Spleen (tissue), 13 donors: ENCODE data around the gene AREG. TPM values are rescaled to one million over a fixed set of nuclear protein-coding genes. Genes with fewer than 3 reads are reported as not detected.
"Not testable (repeated sequence)": the region's sequence is repeated elsewhere in the genome, so short reads cannot be mapped to it uniquely, and the experiment has no call there.

ENCODE experiments used
- DNase-seq: peaks from one replicate; pipeline ENCODE4 v3.0.0-alpha.2; 2020
- H3K27ac ChIP-seq, 8 donors: fragments of 200-600 bp; sonication (generic) in 7 of 8; 1 replicate in 4 of 8; 2 replicates in 4 of 8; pipeline versions ENCODE4 v1.5.0 to v1.8.0; 2016 to 2021; ENCODE audit warnings: inconsistent platforms in 4 of 8, mild to moderate bottlenecking in 4 of 8, moderate library complexity in 1 of 8
- H3K27me3 ChIP-seq, 7 donors: fragments of 200-600 bp; sonication (generic) in 6 of 7; replicated peaks in 1 of 7; 1 replicate in 4 of 7; 2 replicates in 3 of 7; pipeline versions ENCODE4 v1.5.0 to v1.8.0; 2016 to 2021; ENCODE audit warnings: inconsistent platforms in 3 of 7, mild to moderate bottlenecking in 1 of 7
- H3K36me3 ChIP-seq, 6 donors: fragments of 200-600 bp; sonication (generic) in 5 of 6; 1 replicate in 4 of 6; 2 replicates in 2 of 6; pipeline versions ENCODE4 v1.5.0 to v1.8.0; 2016 to 2021; ENCODE audit warnings: inconsistent platforms in 2 of 6
- H3K4me1 ChIP-seq, 6 donors: fragments of 200-600 bp; sonication (generic) in 5 of 6; 1 replicate in 3 of 6; 2 replicates in 3 of 6; pipeline versions ENCODE4 v1.5.0 to v1.8.0; 2016 to 2021; ENCODE audit warnings: inconsistent platforms in 3 of 6
- H3K4me3 ChIP-seq, 8 donors: fragments of 200-600 bp; sonication (generic) in 7 of 8; 1 replicate in 4 of 8; 2 replicates in 4 of 8; pipeline versions ENCODE4 v1.5.0 to v1.8.0; 2016 to 2021; ENCODE audit warnings: inconsistent platforms in 4 of 8, mild to moderate bottlenecking in 4 of 8, moderate library complexity in 2 of 8
- H3K9me3 ChIP-seq, 8 donors: fragments of 200-600 bp; sonication (generic) in 7 of 8; 1 replicate in 4 of 8; 2 replicates in 4 of 8; pipeline versions ENCODE4 v1.5.0 to v1.8.0; 2016 to 2021; ENCODE audit warnings: inconsistent platforms in 4 of 8
- POLR2A ChIP-seq, 3 donors: fragments of 450-650 bp; IDR thresholded peaks; one replicate each; pipeline ENCODE4 v1.5.1; 2017; ENCODE audit warnings: antibody characterized with exemption in 3 of 3, mild to moderate bottlenecking in 1 of 3
- POLR2AphosphoS5 ChIP-seq, 3 donors: sonication (generic); formaldehyde crosslinking; IDR thresholded peaks; one replicate each; pipeline ENCODE4 v1.5.1; 2017; ENCODE audit warnings: antibody characterized with exemption in 3 of 3
- WGBS, 5 donors: extraction: QIAGEN DNeasy Blood & Tissue Kit in 3 of 5; methylation state at CpG; one replicate each; pipeline versions ENCODE4 v1.1.5 to v1.1.7; 2013 to 2018; 5-methylcytosine and 5-hydroxymethylcytosine counted together
- intact Hi-C: fragments of 100-400 bp; cut with DNase I; formaldehyde crosslinking; loops from one replicate; pipeline ENCODE4 v1.15.0; 2023; ENCODE audit warnings: low total_unique reads
- long read RNA-seq, 2 donors: transcript quantifications; one replicate each; lab custom pipeline, GENCODE V29; 2026
- polyA plus RNA-seq, 3 donors: library from polyadenylated mRNA; stranded (reverse); fragments of 200-250 nt; gene quantifications; one replicate each; pipeline ENCODE4 v1.2.1, GENCODE V29; 2013
- total RNA-seq, 7 donors: library from RNA; depleted of rRNA in 3 of 7; stranded (reverse); fragments of >200 nt in 3 of 7; fragmentation: NEBNext Ultra II Directional in 4 of 7; extraction: Animal tissue kit (Norgen Biotek cat#: 25700) in 4 of 7; gene quantifications; one replicate each; pipeline versions ENCODE4 v1.1.0 to v1.2.1, GENCODE V29; 2016 to 2021
- TF ChIP-seq, protein P1 (sequence below), 11 experiments: fragments of 200-600 bp in 7 of 11; fragments of 450-650 bp in 4 of 11; sonication (generic) in 4 of 11; IDR thresholded peaks in 8 of 11; conservative IDR thresholded peaks in 3 of 11; 1 replicate in 7 of 11; 2 replicates in 4 of 11; pipeline versions ENCODE4 v1.4.0 to v1.8.0; 2016 to 2021; ENCODE audit warnings: antibody characterized with exemption in 11 of 11, inconsistent platforms in 4 of 11, mild to moderate bottlenecking in 1 of 11
- donor health status: healthy with polysubstance abuse.
- donor health status: DM: no; HTN: no; CAD: no; lungs with moderate emphysema.
- donor health status: DM: no; HTN: no; CAD: no.
- donor health status: Bipolar disorder and iron deficiency.
- donor health status: healthy.
- donor health status: DM: no; HTN: no; CAD: no.
- donor health status: DM: yes; HTN: yes; CAD: no.

The AREG gene, protein sequence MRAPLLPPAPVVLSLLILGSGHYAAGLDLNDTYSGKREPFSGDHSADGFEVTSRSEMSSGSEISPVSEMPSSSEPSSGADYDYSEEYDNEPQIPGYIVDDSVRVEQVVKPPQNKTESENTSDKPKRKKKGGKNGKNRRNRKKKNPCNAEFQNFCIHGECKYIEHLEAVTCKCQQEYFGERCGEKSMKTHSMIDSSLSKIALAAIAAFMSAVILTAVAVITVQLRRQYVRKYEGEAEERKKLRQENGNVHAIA
- 10 to 100 TPM in 3 of 7 donors, 1 to 10 TPM in 3, under 1 TPM in 1; 0.57 to 37.4 (median 5.4) TPM for total RNA-seq
- 1 to 10 TPM in 1 of 3 donors, under 1 TPM in 2; 0.51 to 5.6 (median 0.63) TPM for polyA plus RNA-seq
- long read RNA-seq, donor 1 = 0 reads
- long read RNA-seq, donor 2 = 0 reads

DNA sequence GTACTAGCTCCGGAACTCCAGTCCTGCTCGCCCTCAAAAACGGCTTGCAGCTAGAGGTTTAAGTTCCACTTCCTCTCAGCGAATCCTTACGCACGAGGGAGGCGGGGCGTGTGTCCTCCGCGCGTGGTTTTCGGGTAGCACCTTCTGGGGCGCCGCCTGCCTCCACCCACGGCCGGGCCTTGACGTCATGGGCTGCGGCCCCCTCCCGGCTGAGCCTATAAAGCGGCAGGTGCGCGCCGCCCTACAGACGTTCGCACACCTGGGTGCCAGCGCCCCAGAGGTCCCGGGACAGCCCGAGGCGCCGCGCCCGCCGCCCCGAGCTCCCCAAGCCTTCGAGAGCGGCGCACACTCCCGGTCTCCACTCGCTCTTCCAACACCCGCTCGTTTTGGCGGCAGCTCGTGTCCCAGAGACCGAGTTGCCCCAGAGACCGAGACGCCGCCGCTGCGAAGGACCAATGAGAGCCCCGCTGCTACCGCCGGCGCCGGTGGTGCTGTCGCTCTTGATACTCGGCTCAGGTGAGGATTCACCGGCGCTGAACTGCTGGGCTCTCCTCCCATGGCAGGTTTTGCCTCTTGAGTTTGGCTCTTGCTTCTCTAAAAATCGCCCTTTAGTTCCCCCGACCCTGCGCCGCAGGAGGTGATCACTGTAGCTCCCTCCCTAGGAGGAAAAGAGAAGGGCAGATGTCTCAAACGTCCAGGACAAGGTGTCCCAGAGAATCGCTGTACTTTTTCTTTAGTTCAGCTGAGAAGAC is at the start of gene AREG:
Gene AREG, plus strand, starts transcription at position 246 of the 752 bp plus-strand sequence. Its CDS starts 210 bp downstream, at position 456.
- H3K9me3 ChIP-seq = no peaks in the 10 kb centered on the region
- no peaks in the 10 kb centered on the region for H3K36me3 ChIP-seq
- DNase-seq = peak; percentile 98
- H3K4me1 ChIP-seq = peaks cover 0 to 21% (median 6%) of the 10 kb centered on the region in 6 donors
- peak; percentile 94 to 98 (median 96) for TF ChIP-seq POLR2AphosphoS5 (IDR thresholded peaks at IDR 0.05)
- peak; percentile 76 to 93 (median 80) for TF ChIP-seq POLR2A (IDR thresholded peaks at IDR 0.05)
- TF ChIP-seq, protein P1, sequence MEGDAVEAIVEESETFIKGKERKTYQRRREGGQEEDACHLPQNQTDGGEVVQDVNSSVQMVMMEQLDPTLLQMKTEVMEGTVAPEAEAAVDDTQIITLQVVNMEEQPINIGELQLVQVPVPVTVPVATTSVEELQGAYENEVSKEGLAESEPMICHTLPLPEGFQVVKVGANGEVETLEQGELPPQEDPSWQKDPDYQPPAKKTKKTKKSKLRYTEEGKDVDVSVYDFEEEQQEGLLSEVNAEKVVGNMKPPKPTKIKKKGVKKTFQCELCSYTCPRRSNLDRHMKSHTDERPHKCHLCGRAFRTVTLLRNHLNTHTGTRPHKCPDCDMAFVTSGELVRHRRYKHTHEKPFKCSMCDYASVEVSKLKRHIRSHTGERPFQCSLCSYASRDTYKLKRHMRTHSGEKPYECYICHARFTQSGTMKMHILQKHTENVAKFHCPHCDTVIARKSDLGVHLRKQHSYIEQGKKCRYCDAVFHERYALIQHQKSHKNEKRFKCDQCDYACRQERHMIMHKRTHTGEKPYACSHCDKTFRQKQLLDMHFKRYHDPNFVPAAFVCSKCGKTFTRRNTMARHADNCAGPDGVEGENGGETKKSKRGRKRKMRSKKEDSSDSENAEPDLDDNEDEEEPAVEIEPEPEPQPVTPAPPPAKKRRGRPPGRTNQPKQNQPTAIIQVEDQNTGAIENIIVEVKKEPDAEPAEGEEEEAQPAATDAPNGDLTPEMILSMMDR (IDR thresholded peaks at IDR 0.05 in 8 of 11, conservative IDR thresholded peaks at IDR 0.05 in 3 of 11) = peak in 10 of 11 experiments; percentile 16 to 64 (median 44)
- intact Hi-C loops = no loop called here
- 0 to 1% (median 1%) methylated on average over 55 to 64 of the region's 64 CpGs for WGBS, 5 donors
- H3K27me3 ChIP-seq = peaks cover 0 to 9% (median 0%) of the 10 kb centered on the region in 7 donors
- peak within 1 kb of the TSS; percentile 62 to 95 (median 84) for H3K27ac ChIP-seq
- H3K4me3 ChIP-seq = peak within 1 kb of the TSS; percentile 20 to 82 (median 60)

DNA sequence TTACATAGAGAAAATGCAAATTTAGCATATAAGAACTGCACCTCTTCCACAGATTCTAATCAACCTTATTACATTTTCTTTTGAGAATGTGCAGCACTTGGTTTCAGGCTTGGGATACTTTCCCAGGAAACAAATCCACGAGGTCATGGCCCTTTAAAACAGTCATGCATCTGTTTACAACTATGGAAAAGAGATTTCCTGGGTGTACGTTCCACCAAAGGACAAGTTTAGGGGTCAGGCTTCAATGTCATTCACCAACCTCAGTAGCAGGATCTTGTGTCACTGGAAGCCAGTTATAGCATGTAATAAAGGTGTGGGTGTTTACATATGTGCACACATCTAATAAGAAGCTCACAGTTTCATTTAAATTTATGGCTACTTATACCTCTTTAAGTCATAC is 49.3 kb upstream of the AREG start:
- H3K9me3 ChIP-seq = no peaks in the 10 kb centered on the region
- H3K4me3 ChIP-seq = no peak overlapping the region
- H3K4me1 ChIP-seq = peaks cover 0 to 8% (median 4%) of the 10 kb centered on the region in 6 donors
- H3K36me3 ChIP-seq = no peaks in the 10 kb centered on the region
- no peaks in the 10 kb centered on the region for H3K27me3 ChIP-seq
- 50 to 71% (median 54%) methylated on average over 2 of the region's 2 CpGs for WGBS, 5 donors
- no peak overlapping the region for H3K27ac ChIP-seq
- intact Hi-C loops = no loop called here
- no peak for DNase-seq
- TF ChIP-seq POLR2AphosphoS5 (IDR thresholded peaks at IDR 0.05) (no peak), POLR2A (IDR thresholded peaks at IDR 0.05) (no peak)
- TF ChIP-seq, protein P1 (IDR thresholded peaks at IDR 0.05 in 8 of 11, conservative IDR thresholded peaks at IDR 0.05 in 3 of 11) = no peak

DNA sequence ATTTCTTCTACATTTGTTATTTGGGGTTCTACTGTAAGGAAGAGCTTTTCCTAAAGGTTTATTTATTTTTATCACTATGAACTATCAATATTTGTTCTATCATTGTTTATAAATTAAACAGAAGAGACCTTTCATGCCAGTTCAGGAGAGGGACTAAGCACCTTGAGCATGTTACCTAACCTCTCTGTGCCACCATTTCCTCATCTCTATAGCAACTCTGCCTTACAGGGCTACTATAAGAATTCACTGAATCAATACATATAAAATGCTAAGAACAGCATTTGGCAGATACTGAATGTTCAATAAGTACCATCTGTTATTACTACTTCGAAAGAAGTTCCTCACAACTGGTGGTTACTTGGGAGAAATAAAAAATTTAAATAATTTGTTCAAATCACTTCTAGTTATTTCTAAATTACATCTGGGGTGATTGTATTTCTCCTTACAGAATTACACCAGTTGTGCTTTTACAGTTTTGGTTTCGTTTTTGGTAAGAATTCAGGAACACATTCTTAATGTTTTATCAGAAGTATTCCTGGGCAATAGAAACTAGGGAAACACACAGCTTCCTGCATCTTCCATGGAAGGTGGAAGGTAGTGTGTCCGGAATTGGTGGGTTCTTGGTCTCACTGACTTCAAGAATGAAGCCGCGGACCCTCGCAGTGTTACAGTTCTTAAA is 47.0 kb upstream of the AREG start:
- Histone ChIP-seq H3K36me3 (no peaks in the 10 kb centered on the region), H3K9me3 (no peaks in the 10 kb centered on the region), H3K27ac (peak overlapping the region; percentile 41 to 85 (median 78)), H3K27me3 (no peaks in the 10 kb centered on the region), H3K4me3 (peak overlapping the region; percentile 25 to 70 (median 34)), H3K4me1 (peaks cover 0 to 12% (median 4%) of the 10 kb centered on the region in 6 donors)
- intact Hi-C loops = no loop called here
- TF ChIP-seq POLR2AphosphoS5 (IDR thresholded peaks at IDR 0.05) (no peak), POLR2A (IDR thresholded peaks at IDR 0.05) (no peak)
- TF ChIP-seq, protein P1 (IDR thresholded peaks at IDR 0.05 in 8 of 11, conservative IDR thresholded peaks at IDR 0.05 in 3 of 11) = no peak
- WGBS, 5 donors = 19 to 62% (median 39%) methylated on average over 6 of the region's 6 CpGs
- no peak for DNase-seq

DNA sequence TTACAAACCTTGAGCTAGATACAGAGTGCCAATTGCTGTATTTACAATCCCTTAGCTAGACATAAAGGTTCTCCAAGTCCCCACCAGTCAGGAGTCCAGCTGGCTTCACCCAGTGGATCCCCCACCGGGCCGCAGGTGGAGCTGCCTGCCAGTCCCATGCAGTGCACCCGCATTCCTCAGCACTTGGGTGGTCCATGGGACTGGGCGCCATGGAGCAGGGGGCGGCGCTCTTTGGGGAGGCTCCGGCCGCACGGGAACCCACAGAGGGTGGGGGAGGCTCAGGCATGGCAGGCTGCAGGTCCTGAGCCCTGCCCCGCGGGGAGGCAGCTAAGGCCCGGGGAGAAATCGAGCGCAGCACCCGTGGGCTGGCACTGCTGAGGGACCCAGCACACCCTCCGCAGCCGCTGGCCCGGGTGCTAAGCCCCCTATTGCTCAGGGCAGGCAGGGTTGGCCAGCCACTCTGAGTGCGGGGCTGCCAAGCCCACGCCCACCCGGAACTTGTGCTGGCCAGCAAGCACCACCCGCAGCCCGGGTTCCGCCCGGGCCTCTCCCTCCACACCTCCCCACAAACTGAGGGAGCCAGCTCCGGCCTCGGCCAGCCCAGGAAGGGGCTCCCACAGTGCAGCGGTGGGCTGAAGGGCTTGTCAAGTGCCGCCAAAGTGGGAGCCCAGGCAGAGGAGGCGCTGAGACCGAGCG is 45.9 kb upstream of the AREG start:
- H3K36me3 ChIP-seq, H3K9me3 ChIP-seq, H3K27me3 ChIP-seq, intact Hi-C loops: not testable (repeated sequence)
- H3K27ac ChIP-seq = peak overlapping the region in 3 of 8 donors; percentile 80 to 85 (median 83)
- peak; percentile 82 for DNase-seq
- H3K4me3 ChIP-seq = peak overlapping the region in 1 of 8 donors; percentile 70
- WGBS, 5 donors = 92 to 95% (median 93%) methylated on average over 8 to 32 of the region's 32 CpGs
- peaks cover 0 to 17% (median 4%) of the 10 kb centered on the region in 6 donors for H3K4me1 ChIP-seq
